Endodermal cell (in vitro differentiated cells): Measurements from ENCODE around the gene MTMR2. TPM values are rescaled to one million over a fixed set of nuclear protein-coding genes. Genes with fewer than 3 reads are reported as not detected.

Experiments
- DNase-seq: peaks from one replicate; pipeline ENCODE4 v3.0.0-alpha.2; 2017
- H3K27ac ChIP-seq: 2 replicates; pipeline ENCODE4 v1.5.1; 2013; ENCODE audit warnings: mild to moderate bottlenecking, low read depth, low read length, moderate library complexity
- H3K27me3 ChIP-seq: 2 replicates; pipeline ENCODE4 v1.6.1; 2013; ENCODE audit warnings: mild to moderate bottlenecking, low read length, moderate library complexity; ENCODE audit not compliant: insufficient read depth, control insufficient read depth, poor library complexity, severe bottlenecking
- H3K36me3 ChIP-seq: 2 replicates; pipeline ENCODE4 v1.7.0; 2013; ENCODE audit warnings: mild to moderate bottlenecking, low read length, moderate library complexity; ENCODE audit not compliant: control insufficient read depth, insufficient read depth
- H3K4me1 ChIP-seq: one replicate; pipeline ENCODE4 v1.7.0; 2013; ENCODE audit warnings: low read length; ENCODE audit not compliant: control insufficient read depth, insufficient read depth
- H3K4me3 ChIP-seq: 2 replicates; pipeline ENCODE4 v1.5.1; 2013; ENCODE audit warnings: mild to moderate bottlenecking, low read length, moderate library complexity
- H3K9ac ChIP-seq: 2 replicates; pipeline ENCODE4 v1.6.1; 2013; ENCODE audit warnings: mild to moderate bottlenecking, low read length, moderate library complexity; ENCODE audit not compliant: poor library complexity, severe bottlenecking; ENCODE audit errors: extremely low read depth
- H3K9me3 ChIP-seq: 2 replicates; pipeline ENCODE4 v1.6.1; 2013; ENCODE audit warnings: mild to moderate bottlenecking, low read length, moderate library complexity; ENCODE audit not compliant: control insufficient read depth
- H3K27ac Mint-ChIP-seq: 2 replicates; pipeline ENCODE4 v1.8.0; 2020; ENCODE audit warnings: mixed read lengths
- H3K27me3 Mint-ChIP-seq: 2 replicates; pipeline ENCODE4 v1.8.0; 2021; ENCODE audit warnings: mild to moderate bottlenecking, mixed read lengths; ENCODE audit not compliant: insufficient read depth
- H3K36me3 Mint-ChIP-seq: 2 replicates; pipeline ENCODE4 v1.8.0; 2020; ENCODE audit warnings: low read depth, mixed read lengths
- H3K4me1 Mint-ChIP-seq: 2 replicates; pipeline ENCODE4 v1.8.0; 2020; ENCODE audit warnings: mixed read lengths
- H3K4me3 Mint-ChIP-seq: 2 replicates; pipeline ENCODE4 v1.8.0; 2020; ENCODE audit warnings: mild to moderate bottlenecking, moderate library complexity, mixed read lengths
- H3K9me3 Mint-ChIP-seq: 2 replicates; pipeline ENCODE4 v1.8.0; 2020; ENCODE audit warnings: mild to moderate bottlenecking, mixed read lengths
- WGBS, 2 experiments: methylation state at CpG; one replicate each; pipeline versions ENCODE4 v1.1.5 to v1.1.7; 2013; ENCODE audit warnings: missing lambda C conversion rate in 2 of 2, mixed read lengths in 1 of 2; ENCODE audit not compliant: insufficient coverage in 1 of 2, insufficient read length in 1 of 2; 5-methylcytosine and 5-hydroxymethylcytosine counted together
- total RNA-seq, 2 donors: library from RNA; stranded (reverse); fragmentation: NEBNext Ultra II Directional in 1 of 2; extraction: Animal tissue kit (Norgen Biotek cat#: 25700) in 1 of 2; gene quantifications; 2 replicates in 1 of 2; 3 replicates in 1 of 2; pipeline ENCODE4 v1.2.1, GENCODE V29; 2021
- TF ChIP-seq, protein P1 (sequence below): fragments of 200-600 bp; sonication (generic); conservative IDR thresholded peaks from 2 replicates; pipeline ENCODE4 v1.5.0; 2021; ENCODE audit warnings: antibody characterized with exemption, mild to moderate bottlenecking

MTMR2 gene
- total RNA-seq, 2 donors from 2014 or later, result 56.9 to 65.8 TPM

DNA sequence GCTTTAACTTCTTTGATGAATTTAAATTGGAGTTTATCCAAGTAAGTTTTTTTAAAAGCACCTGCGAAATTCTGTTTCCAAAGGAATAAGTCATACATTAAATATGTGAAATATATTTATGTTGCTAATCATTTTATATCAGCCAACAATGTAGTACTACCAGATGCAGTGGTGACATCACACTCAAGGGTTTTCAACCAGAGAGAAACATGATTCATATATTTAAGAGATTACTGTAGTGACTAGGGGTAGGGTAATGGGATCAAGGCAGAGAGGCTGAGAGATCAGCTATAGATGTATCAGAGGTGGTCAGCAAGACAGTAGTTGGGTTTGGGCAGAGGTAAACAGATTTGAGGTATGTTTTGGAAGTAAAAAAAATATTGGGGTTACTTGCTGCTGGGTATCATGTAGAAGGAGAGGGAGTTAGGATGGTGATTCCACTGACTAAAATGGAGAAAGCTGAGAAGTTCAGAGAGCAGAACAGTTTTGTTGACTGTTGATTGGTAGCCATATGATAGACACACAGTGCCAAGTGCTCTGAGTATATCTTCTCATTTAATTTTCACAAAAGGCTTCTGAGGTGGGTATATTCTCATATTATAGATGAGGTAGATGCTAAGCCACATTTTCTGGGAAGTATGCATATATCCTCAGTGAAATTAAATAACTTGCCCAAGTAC lies 94.2 kb downstream of the MTMR2 start:
- H3K27me3 Mint-ChIP-seq, result no peaks in the 10 kb centered on the region
- Histone ChIP-seq H3K4me1 (no peaks in the 10 kb centered on the region), H3K4me3 (no peak overlapping the region), H3K27me3 (no peaks in the 10 kb centered on the region), H3K27ac (no peak overlapping the region), H3K9me3 (no peaks in the 10 kb centered on the region), H3K9ac (no peak overlapping the region), H3K36me3 (peaks cover 78% of the 10 kb centered on the region)
- H3K4me3 Mint-ChIP-seq, result no peak overlapping the region
- peaks cover 51% of the 10 kb centered on the region for H3K36me3 Mint-ChIP-seq
- H3K27ac Mint-ChIP-seq, result no peak overlapping the region
- TF ChIP-seq, protein P1, sequence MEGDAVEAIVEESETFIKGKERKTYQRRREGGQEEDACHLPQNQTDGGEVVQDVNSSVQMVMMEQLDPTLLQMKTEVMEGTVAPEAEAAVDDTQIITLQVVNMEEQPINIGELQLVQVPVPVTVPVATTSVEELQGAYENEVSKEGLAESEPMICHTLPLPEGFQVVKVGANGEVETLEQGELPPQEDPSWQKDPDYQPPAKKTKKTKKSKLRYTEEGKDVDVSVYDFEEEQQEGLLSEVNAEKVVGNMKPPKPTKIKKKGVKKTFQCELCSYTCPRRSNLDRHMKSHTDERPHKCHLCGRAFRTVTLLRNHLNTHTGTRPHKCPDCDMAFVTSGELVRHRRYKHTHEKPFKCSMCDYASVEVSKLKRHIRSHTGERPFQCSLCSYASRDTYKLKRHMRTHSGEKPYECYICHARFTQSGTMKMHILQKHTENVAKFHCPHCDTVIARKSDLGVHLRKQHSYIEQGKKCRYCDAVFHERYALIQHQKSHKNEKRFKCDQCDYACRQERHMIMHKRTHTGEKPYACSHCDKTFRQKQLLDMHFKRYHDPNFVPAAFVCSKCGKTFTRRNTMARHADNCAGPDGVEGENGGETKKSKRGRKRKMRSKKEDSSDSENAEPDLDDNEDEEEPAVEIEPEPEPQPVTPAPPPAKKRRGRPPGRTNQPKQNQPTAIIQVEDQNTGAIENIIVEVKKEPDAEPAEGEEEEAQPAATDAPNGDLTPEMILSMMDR, result no peak
- no peaks in the 10 kb centered on the region for H3K9me3 Mint-ChIP-seq
- no peak for DNase-seq
- H3K4me1 Mint-ChIP-seq, result no peaks in the 10 kb centered on the region
- 100% methylated on average over 1 of the region's 1 CpG; no CpG with 5 or more reads in 1 of the 2 experiments for WGBS, 2 experiments

DNA sequence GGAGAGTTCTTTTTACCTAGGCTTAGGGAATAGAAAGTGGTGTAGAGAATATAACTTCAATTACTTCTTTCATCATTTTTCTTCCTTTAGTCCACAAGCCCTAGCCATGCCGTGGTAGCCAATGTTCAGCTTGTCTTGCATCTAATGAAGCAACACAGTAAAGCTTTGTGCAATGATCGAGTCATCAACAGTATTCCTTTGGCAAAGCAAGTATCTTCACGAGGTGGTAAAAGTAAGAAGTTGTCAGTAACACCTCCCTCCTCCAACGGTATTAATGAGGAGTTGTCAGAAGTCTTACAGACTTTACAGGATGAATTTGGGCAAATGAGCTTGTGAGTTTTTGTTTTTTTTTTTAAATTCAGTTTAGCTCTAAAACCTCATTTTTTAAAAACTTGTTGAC lies 96.2 kb downstream of the MTMR2 start:
- H3K9me3 ChIP-seq, result no peaks in the 10 kb centered on the region
- H3K9ac ChIP-seq, result no peak overlapping the region
- H3K9me3 Mint-ChIP-seq, result no peaks in the 10 kb centered on the region
- 98 to 99% methylated on average over 4 of the region's 4 CpGs for WGBS, 2 experiments
- no peak overlapping the region for H3K4me3 Mint-ChIP-seq
- no peak overlapping the region for H3K27ac ChIP-seq
- H3K4me1 Mint-ChIP-seq, result peaks cover 2% of the 10 kb centered on the region
- TF ChIP-seq, protein P1, result no peak
- H3K27ac Mint-ChIP-seq, result no peak overlapping the region
- H3K36me3 ChIP-seq, result peaks cover 76% of the 10 kb centered on the region
- no peaks in the 10 kb centered on the region for H3K27me3 ChIP-seq
- no peaks in the 10 kb centered on the region for H3K27me3 Mint-ChIP-seq
- peaks cover 44% of the 10 kb centered on the region for H3K36me3 Mint-ChIP-seq
- no peak for DNase-seq
- no peak overlapping the region for H3K4me3 ChIP-seq
- H3K4me1 ChIP-seq, result no peaks in the 10 kb centered on the region

DNA sequence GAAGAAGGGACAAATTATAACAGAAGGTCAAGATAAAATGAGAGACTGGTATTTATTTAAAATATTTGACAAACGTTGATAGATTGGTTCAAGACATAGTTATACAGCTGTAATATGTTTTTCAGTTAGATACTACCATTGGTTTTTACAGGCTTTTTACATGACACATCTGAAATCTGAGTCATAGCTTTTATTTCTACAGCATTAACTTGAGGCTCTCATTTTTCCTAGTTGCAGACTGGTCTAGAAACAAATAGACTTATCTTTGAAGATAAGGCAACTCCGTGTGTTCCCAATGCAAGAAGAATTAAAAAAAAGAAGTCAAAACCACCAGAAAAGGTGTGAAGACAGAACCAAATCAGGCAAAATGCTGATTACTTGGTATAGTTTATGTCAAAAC lies 102.3 kb downstream of the MTMR2 start:
- TF ChIP-seq, protein P1, result no peak
- Mint-ChIP-seq H3K36me3 (peaks cover 48% of the 10 kb centered on the region), H3K4me1 (peaks cover 2% of the 10 kb centered on the region), H3K4me3 (no peak overlapping the region), H3K27me3 (no peaks in the 10 kb centered on the region), H3K9me3 (no peaks in the 10 kb centered on the region), H3K27ac (no peak overlapping the region)
- 78 to 83% methylated on average over 1 to 2 of the region's 2 CpGs for WGBS, 2 experiments
- H3K36me3 ChIP-seq, result peaks cover 79% of the 10 kb centered on the region
- no peak overlapping the region for H3K4me3 ChIP-seq
- H3K4me1 ChIP-seq, result no peaks in the 10 kb centered on the region
- no peak overlapping the region for H3K27ac ChIP-seq
- no peak for DNase-seq
- no peak overlapping the region for H3K9ac ChIP-seq
- no peaks in the 10 kb centered on the region for H3K9me3 ChIP-seq
- H3K27me3 ChIP-seq, result no peaks in the 10 kb centered on the region
